ENCODE data around the gene MTHFD2L. TPM values are rescaled to one million over a fixed set of nuclear protein-coding genes. Genes with fewer than 3 reads are reported as not detected.

The MTHFD2L gene
- total and polyA plus RNA-seq, 2 of the 8 experiments (the other 6 are each of a cell fraction or from before 2014, with no cell fraction given): 5.4 to 15.0 TPM

GRCh38 chr4:74157561-74158465, at the start of gene MTHFD2L (continued):
- TF ChIP-seq EP300 (IDR thresholded peaks at IDR 0.05; ENCODE audit: borderline replicate concordance in 1 of 2, low read depth in 2 of 2, low read length in 2 of 2) (peak in 1 of 2 experiments; percentile 24; a peak in 1 of 3 replicates), SP1 (IDR thresholded peaks at IDR 0.05; ENCODE audit: low read depth, low read length) (peak; percentile 44; the same call in 1 of the 2 replicates), CREB1 (IDR thresholded peaks at IDR 0.05) (peak; percentile 54; the same call in 1 of the 2 replicates), BRCA1 (IDR thresholded peaks at IDR 0.05; ENCODE audit: low read depth, low read length) (no peak)

Data from H1 (cell line).